B cell (primary cell): Measurements from ENCODE around the gene EFCAB14. TPM values are rescaled to one million over a fixed set of nuclear protein-coding genes. Genes with fewer than 3 reads are reported as not detected.
"Not testable (repeated sequence)": the region's sequence is repeated elsewhere in the genome, so short reads cannot be mapped to it uniquely, and the experiment has no call there.

Source experiments
- ATAC-seq: fragments of 200-7000 bp; cut with Tn5 transposase; one replicate; pipeline ENCODE4 v1.10.0; 2021; ENCODE audit warnings: low read depth, mild to moderate bottlenecking, moderate number of reproducible peaks, moderate library complexity
- CTCF ChIA-PET: fragments of 350-600 bp; sonication (Branson Sonifier 250); formaldehyde crosslinking; loops from one replicate; lab custom pipeline; 2021; ENCODE audit warnings: antibody characterized with exemption, inconsistent platforms; lab: Charles Lee
- POLR2A ChIA-PET: fragments of 350-600 bp; sonication (Branson Sonifier 250); formaldehyde crosslinking; loops from one replicate; lab custom pipeline; 2021; ENCODE audit warnings: antibody characterized with exemption; lab: Charles Lee
- DNase-seq: peaks from one replicate; pipeline ENCODE4 v3.0.0; 2013
- H2AFZ ChIP-seq: 2 replicates; pipeline ENCODE4 v1.6.1; 2012; ENCODE audit warnings: mild to moderate bottlenecking, low read depth, low read length; ENCODE audit not compliant: insufficient read depth, poor library complexity, severe bottlenecking
- H3K27ac ChIP-seq, 2 donors: 1 replicate in 1 of 2; 2 replicates in 1 of 2; pipeline ENCODE4 v1.5.1; 2012 to 2013; ENCODE audit warnings: low read length in 2 of 2, mild to moderate bottlenecking in 2 of 2, moderate library complexity in 1 of 2
- H3K27me3 ChIP-seq, 4 experiments: fragments of 200-600 bp in 1 of 4; sonication (generic) in 1 of 4; replicated peaks in 1 of 4; 1 replicate in 2 of 4; 2 replicates in 2 of 4; pipeline versions ENCODE4 v1.6.1 to v1.7.0; 2013 to 2016; ENCODE audit warnings: low read length in 3 of 4, mild to moderate bottlenecking in 2 of 4, mixed read lengths in 1 of 4, moderate library complexity in 1 of 4; ENCODE audit not compliant: insufficient read depth in 4 of 4, control insufficient read depth in 3 of 4; ENCODE audit errors: control extremely low read depth in 1 of 4
- H3K36me3 ChIP-seq, 2 experiments: replicated peaks in 1 of 2; 1 replicate in 1 of 2; 2 replicates in 1 of 2; pipeline versions ENCODE4 v1.6.1 to v1.7.1; 2013; ENCODE audit warnings: low read length in 1 of 2; ENCODE audit not compliant: insufficient read depth in 2 of 2, control insufficient read depth in 1 of 2; ENCODE audit errors: control extremely low read depth in 1 of 2, extremely low read depth in 1 of 2
- H3K4me1 ChIP-seq, 2 donors: fragments of 200-600 bp in 1 of 2; sonication (generic) in 1 of 2; 1 replicate in 1 of 2; 2 replicates in 1 of 2; pipeline versions ENCODE4 v1.5.1 to v1.6.1; 2013 to 2017; ENCODE audit warnings: low read length in 2 of 2; ENCODE audit not compliant: control insufficient read depth in 2 of 2, insufficient read depth in 2 of 2
- H3K4me2 ChIP-seq: replicated peaks from 2 replicates; pipeline ENCODE3; 2012; ENCODE audit warnings: mild to moderate bottlenecking, low read depth, low read length; ENCODE audit not compliant: poor library complexity, severe bottlenecking
- H3K4me3 ChIP-seq, 5 experiments: fragments of 200-600 bp in 1 of 5; sonication (generic) in 1 of 5; 1 replicate in 3 of 5; 2 replicates in 2 of 5; pipeline versions ENCODE4 v1.5.1 to v1.7.0; 2011 to 2016; ENCODE audit warnings: low read length in 4 of 5, mild to moderate bottlenecking in 4 of 5, low read depth in 2 of 5, control low read depth in 1 of 5, moderate library complexity in 1 of 5; ENCODE audit not compliant: insufficient read depth in 1 of 5; ENCODE audit errors: control extremely low read depth in 1 of 5, extremely low read depth in 1 of 5
- H3K79me2 ChIP-seq: fragments of 200-600 bp; sonication (generic); one replicate; pipeline ENCODE4 v1.6.0; 2016; ENCODE audit warnings: low read length; ENCODE audit not compliant: control insufficient read depth, insufficient read depth
- H3K9ac ChIP-seq: fragments of 200-600 bp; sonication (generic); 2 replicates; pipeline ENCODE4 v1.6.1; 2017; ENCODE audit warnings: mild to moderate bottlenecking, low read length, moderate library complexity
- H3K9me3 ChIP-seq, 3 donors: one replicate each; pipeline versions ENCODE4 v1.6.1 to v1.7.1; 2013; ENCODE audit warnings: low read length in 2 of 3; ENCODE audit not compliant: control insufficient read depth in 2 of 3, insufficient read depth in 1 of 3; ENCODE audit errors: control extremely low read depth in 1 of 3
- H4K20me1 ChIP-seq: 2 replicates; pipeline ENCODE4 v1.6.0; 2012; ENCODE audit warnings: mild to moderate bottlenecking, low read length; ENCODE audit not compliant: insufficient read depth, control insufficient read depth, poor library complexity, severe bottlenecking
- H3K27ac Mint-ChIP-seq: one replicate; pipeline ENCODE4 v1.8.0; 2021; ENCODE audit warnings: mixed read lengths
- H3K27me3 Mint-ChIP-seq: one replicate; pipeline ENCODE4 v1.8.0; 2021; ENCODE audit warnings: mixed read lengths
- H3K4me1 Mint-ChIP-seq: one replicate; pipeline ENCODE4 v1.8.0; 2021; ENCODE audit warnings: mixed read lengths
- H3K4me3 Mint-ChIP-seq: one replicate; pipeline ENCODE4 v1.8.0; 2021; ENCODE audit warnings: mixed read lengths
- H3K9me3 Mint-ChIP-seq: one replicate; pipeline ENCODE4 v1.8.0; 2022; ENCODE audit warnings: mixed read lengths; ENCODE audit not compliant: insufficient read depth
- EZH2 ChIP-seq: IDR thresholded peaks from 2 replicates; pipeline ENCODE4 v1.6.1; 2012; ENCODE audit warnings: borderline replicate concordance, low read depth, mild to moderate bottlenecking, moderate library complexity, low read length; ENCODE audit not compliant: insufficient read depth, poor library complexity, severe bottlenecking
- WGBS: methylation state at CpG from one replicate; pipeline ENCODE4 v1.1.5; 2013; ENCODE audit warnings: missing lambda C conversion rate; ENCODE audit not compliant: insufficient coverage; 5-methylcytosine and 5-hydroxymethylcytosine counted together
- intact Hi-C: fragments of 100-400 bp; cut with micrococcal nuclease; formaldehyde crosslinking; loops from one replicate; pipeline ENCODE4 v1.10.0; 2022
- polyA plus RNA-seq: library from polyadenylated mRNA; depleted of rRNA; stranded (reverse); fragments of >200 nt; gene quantifications from 2 replicates; pipeline ENCODE4 v1.2.3, GENCODE V29; 2012
- total RNA-seq, 2 donors: library from RNA; stranded (reverse); fragments of 120-200 nt in 1 of 2; gene quantifications; 1 replicate in 1 of 2; 2 replicates in 1 of 2; pipeline versions ENCODE4 v1.2.3 to v1.2.4, GENCODE V29; 2013 to 2022
- TF ChIP-seq, protein P1 (sequence below): fragments of 200-600 bp; IDR thresholded peaks from one replicate; pipeline ENCODE4 v1.8.0; 2022; ENCODE audit warnings: antibody characterized with exemption, mild to moderate bottlenecking

EFCAB14 gene
- total and polyA plus RNA-seq, 2 donors (not counting 1 experiment from before 2014, with no cell fraction given): 22.8 to 98.8 TPM

DNA sequence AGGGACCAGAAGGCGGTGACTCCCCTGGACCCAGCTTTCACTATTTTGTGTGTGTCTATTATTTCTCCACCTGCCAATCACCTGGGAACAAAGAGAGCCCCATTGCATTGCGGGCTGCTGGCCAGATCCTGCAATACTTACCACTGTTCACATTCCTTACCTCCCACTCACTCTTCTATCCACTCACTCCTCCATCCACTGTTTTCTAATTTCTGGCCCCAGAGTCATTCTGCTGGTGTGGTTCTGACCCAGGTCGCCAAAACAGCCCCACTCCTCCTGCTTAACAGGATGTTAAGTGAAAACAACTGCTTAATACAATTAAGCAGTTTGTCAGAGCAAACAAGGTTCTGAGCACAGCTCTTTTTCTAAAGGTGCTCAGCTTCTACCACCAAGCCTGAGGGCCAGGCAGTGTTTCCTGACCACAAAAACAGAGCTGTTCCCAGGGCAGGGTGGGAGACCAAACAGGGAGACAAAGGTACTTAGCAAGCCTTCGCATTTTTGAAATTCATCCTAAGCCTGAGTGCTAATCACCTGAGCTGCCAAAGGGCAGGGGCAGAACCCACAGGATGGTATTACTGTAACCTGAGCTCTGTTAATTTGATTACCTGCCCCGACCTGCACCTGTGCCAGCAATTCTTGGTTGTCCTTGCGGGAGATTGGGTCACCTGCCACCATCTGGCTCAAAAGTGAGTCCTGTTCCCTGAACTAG, 38.5 kb upstream of the EFCAB14 start:
- Mint-ChIP-seq H3K27me3 (peaks cover 50% of the 10 kb centered on the region), H3K4me3 (no peak overlapping the region), H3K9me3 (peaks cover 4% of the 10 kb centered on the region), H3K27ac (no peak overlapping the region), H3K4me1 (no peaks in the 10 kb centered on the region)
- ChIA-PET POLR2A (no interaction called here), CTCF (no interaction called here)
- no peaks in the 10 kb centered on the region for H3K79me2 ChIP-seq
- H3K4me3 ChIP-seq: no peak overlapping the region
- intact Hi-C loops: no loop called here
- ATAC-seq (no peak), DNase-seq (no peak)
- no peaks in the 10 kb centered on the region for H3K4me1 ChIP-seq
- H3K9ac ChIP-seq: no peak overlapping the region
- H3K27ac ChIP-seq: no peak overlapping the region
- no peak overlapping the region for H2AFZ ChIP-seq
- no peak overlapping the region for H3K4me2 ChIP-seq
- no peaks in the 10 kb centered on the region for H3K36me3 ChIP-seq
- TF ChIP-seq EZH2: no peak
- TF ChIP-seq, protein P1, sequence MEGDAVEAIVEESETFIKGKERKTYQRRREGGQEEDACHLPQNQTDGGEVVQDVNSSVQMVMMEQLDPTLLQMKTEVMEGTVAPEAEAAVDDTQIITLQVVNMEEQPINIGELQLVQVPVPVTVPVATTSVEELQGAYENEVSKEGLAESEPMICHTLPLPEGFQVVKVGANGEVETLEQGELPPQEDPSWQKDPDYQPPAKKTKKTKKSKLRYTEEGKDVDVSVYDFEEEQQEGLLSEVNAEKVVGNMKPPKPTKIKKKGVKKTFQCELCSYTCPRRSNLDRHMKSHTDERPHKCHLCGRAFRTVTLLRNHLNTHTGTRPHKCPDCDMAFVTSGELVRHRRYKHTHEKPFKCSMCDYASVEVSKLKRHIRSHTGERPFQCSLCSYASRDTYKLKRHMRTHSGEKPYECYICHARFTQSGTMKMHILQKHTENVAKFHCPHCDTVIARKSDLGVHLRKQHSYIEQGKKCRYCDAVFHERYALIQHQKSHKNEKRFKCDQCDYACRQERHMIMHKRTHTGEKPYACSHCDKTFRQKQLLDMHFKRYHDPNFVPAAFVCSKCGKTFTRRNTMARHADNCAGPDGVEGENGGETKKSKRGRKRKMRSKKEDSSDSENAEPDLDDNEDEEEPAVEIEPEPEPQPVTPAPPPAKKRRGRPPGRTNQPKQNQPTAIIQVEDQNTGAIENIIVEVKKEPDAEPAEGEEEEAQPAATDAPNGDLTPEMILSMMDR: no peak
- no peaks in the 10 kb centered on the region for H4K20me1 ChIP-seq
- H3K9me3 ChIP-seq: no peaks in the 10 kb centered on the region
- peaks cover 0 to 11% (median 2%) of the 10 kb centered on the region in 4 experiments for H3K27me3 ChIP-seq
- 57% methylated on average over 4 of the region's 6 CpGs for WGBS

DNA sequence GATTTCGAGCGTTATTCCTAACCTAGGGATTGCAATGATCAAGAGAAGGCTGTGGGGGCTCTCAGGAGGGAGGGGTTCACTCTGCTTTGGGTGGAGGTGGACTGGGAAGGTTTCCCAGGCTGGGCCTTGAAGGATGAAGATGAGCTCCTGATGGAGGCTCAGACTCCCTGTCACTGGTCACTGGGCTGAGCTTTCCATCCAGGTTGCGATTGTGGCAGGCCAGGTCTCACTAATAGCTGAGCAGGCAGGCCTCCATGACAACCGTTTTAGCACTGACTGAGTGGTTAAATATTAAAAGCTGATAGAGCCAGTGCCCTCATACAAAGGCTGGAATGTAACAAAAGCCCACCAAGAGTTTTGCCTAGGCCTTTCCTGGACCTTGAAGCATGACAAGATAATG, 36.2 kb upstream of the EFCAB14 start:
- DNase-seq: no peak
- H3K9me3 Mint-ChIP-seq: no peaks in the 10 kb centered on the region
- no peak overlapping the region for H3K4me3 Mint-ChIP-seq
- ChIA-PET POLR2A (no interaction called here), CTCF (interaction anchor here (1.1 kb wide), 1 partner anchor 10 kb away, joined by 3 read pairs; no protein-coding TSS in a partner anchor)
- no peak overlapping the region for H3K27ac Mint-ChIP-seq
- no peak overlapping the region for H2AFZ ChIP-seq
- no peaks in the 10 kb centered on the region for H3K36me3 ChIP-seq
- H3K27me3 ChIP-seq: peaks cover 0 to 6% (median 1%) of the 10 kb centered on the region in 4 experiments
- H3K9ac ChIP-seq: no peak overlapping the region
- H3K4me2 ChIP-seq: no peak overlapping the region
- H3K79me2 ChIP-seq: no peaks in the 10 kb centered on the region
- H3K9me3 ChIP-seq: no peaks in the 10 kb centered on the region
- WGBS: 95% methylated on average over 4 of the region's 4 CpGs
- no peak for ATAC-seq
- no peak overlapping the region for H3K27ac ChIP-seq
- no peaks in the 10 kb centered on the region for H3K4me1 ChIP-seq
- no peak overlapping the region for H3K4me3 ChIP-seq
- no peaks in the 10 kb centered on the region for H3K4me1 Mint-ChIP-seq
- intact Hi-C loops: no loop called here
- no peaks in the 10 kb centered on the region for H4K20me1 ChIP-seq
- TF ChIP-seq, protein P1: no peak
- no peak for TF ChIP-seq EZH2
- H3K27me3 Mint-ChIP-seq: peaks cover 37% of the 10 kb centered on the region

DNA sequence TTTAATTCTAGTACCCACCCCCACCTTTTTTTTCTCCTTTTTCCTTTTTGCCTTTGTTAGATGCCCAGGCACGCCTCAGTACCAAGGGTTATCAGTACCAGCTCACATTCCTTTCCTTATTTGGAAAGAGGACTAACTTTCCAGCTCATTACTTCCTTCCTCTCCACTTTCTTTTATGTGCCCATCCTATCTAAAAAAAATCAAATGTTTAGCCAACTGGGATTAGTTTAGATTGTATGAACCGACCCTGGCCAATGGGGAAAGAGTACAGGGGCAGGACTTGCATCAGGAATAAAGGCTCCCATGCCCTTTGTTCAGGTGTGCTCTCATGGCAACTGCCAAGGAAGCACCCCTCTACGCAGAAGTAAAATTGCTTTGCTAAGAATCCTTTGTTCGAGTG, 35.8 kb upstream of the EFCAB14 start:
- ATAC-seq, H3K27ac ChIP-seq, POLR2A ChIA-PET, H3K4me2 ChIP-seq, H3K4me3 ChIP-seq, H3K27ac Mint-ChIP-seq, H3K9me3 Mint-ChIP-seq, intact Hi-C loops, H3K4me1 Mint-ChIP-seq, H2AFZ ChIP-seq, H3K36me3 ChIP-seq, H3K27me3 ChIP-seq, DNase-seq, H3K9ac ChIP-seq, H4K20me1 ChIP-seq, H3K4me1 ChIP-seq, H3K4me3 Mint-ChIP-seq, H3K9me3 ChIP-seq, H3K79me2 ChIP-seq: not testable (repeated sequence)
- peaks cover 40% of the 10 kb centered on the region for H3K27me3 Mint-ChIP-seq
- 78% methylated on average over 3 of the region's 4 CpGs for WGBS
- CTCF ChIA-PET: interaction anchor here (1.1 kb wide), 1 partner anchor 10 kb away, joined by 3 read pairs; no protein-coding TSS in a partner anchor
